ENCODE data around the gene TIRAP.
A peak's percentile ranks its signal among the peaks of the same experiment; 100 is the strongest.

The TIRAP gene

GRCh38 chr11:126328001-126328390 is 45.1 kb downstream of the TIRAP start:
- no peak for DNase-seq

DNA sequence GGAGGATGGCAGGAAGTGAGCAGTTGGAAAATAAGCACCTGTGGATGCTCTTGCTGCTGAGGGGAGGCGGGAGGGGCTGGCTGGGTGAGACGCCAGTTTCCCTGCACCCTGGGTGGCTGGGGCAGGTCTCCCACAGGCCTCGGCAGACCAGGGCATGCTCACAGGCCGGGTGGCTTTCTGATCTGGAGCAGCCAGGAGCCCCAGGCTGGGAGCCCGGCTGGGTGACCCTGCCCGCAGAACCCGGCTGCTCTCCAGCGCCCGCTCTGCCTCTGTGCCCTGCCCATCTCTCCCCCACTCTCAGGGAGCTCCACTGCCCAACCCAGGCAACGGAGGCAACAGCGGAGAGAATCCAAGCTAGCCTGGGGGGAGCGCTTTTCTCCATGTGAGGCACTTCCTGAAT is 45.6 kb downstream of the TIRAP start:
- no peak for DNase-seq

GRCh38 chr11:126328938-126329643 is 46.2 kb downstream of the TIRAP start:
- no peak for DNase-seq

GRCh38 chr11:126329644-126330211 is 46.8 kb downstream of the TIRAP start:
- no peak for DNase-seq

GRCh38 chr11:126331286-126331685 is 48.4 kb downstream of the TIRAP start:
- no peak for DNase-seq

DNA sequence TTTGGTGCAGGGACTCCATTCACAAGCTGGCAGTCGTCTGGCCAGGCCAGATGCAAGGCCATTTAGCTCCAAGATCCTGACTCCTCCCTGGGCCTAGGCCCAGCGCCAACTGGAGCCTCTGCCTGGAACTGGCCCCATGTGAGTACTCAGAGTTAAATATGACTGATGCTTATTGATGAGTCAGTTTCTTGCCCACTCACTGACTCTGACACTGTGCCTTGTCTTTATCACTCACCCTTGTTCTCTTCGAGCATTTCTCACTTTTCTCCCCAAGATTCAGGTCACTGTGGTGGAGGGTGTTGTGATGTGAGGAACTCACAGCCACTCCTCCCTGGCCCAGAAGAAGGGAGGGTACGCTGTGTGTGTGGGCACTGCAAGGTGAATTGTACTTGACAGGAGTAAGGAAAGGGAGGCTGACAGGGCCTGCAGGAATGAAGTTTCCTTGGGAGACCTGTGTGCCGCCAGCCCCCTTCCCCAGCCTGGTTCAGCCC is 49.4 kb downstream of the TIRAP start:
- peak; percentile 93 for DNase-seq

DNA sequence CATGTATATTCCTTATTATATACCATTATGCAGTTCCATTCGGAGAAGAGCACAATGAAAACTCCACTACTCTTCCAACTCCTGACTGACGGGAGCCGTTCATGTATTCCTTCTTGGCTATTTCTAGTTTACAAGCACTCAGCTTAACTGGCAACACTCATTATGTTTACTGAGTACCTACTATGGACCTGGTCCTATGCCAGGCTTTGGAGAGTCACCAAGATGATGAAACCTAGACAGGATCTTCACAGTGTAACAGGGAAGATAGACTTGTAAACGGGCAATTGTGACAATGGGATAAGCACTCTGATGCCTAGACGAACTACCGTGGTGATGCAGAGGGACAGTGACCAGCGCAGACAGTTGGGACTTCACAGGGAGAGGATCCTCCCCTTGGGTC is 50.2 kb downstream of the TIRAP start:
- no peak for DNase-seq

- no peak for DNase-seq
Observed at GRCh38 chr11:126334659-126335462, 52.0 kb downstream of the TIRAP start.

GRCh38 chr11:126335463-126335760 is 52.5 kb downstream of the TIRAP start:
- DNase-seq: no peak

DNA sequence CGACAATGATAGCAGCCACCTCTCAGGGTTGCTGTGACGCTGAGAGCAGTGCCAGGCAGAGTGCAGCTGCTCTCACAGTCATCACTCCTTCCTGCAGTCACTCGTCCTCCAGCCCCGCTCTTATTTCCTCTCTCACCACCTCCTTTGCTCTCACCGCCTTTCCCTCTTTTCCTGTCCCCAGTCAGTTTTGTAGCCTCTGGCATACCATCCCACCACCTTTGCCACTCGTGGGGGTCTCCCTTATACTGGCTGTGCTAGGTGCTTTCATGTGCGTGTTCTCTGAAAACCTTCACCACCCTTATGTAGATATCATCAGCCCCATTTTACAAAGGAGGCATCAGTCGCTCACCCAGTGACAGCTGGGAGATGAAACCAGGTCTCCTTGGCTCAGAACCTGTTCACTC is 53.2 kb downstream of the TIRAP start:
- DNase-seq: no peak

- no peak for DNase-seq
Observed at GRCh38 chr11:126336671-126337101, 53.8 kb downstream of the TIRAP start.

- no peak for DNase-seq
Observed at GRCh38 chr11:126337126-126337473, 54.2 kb downstream of the TIRAP start.

DNA sequence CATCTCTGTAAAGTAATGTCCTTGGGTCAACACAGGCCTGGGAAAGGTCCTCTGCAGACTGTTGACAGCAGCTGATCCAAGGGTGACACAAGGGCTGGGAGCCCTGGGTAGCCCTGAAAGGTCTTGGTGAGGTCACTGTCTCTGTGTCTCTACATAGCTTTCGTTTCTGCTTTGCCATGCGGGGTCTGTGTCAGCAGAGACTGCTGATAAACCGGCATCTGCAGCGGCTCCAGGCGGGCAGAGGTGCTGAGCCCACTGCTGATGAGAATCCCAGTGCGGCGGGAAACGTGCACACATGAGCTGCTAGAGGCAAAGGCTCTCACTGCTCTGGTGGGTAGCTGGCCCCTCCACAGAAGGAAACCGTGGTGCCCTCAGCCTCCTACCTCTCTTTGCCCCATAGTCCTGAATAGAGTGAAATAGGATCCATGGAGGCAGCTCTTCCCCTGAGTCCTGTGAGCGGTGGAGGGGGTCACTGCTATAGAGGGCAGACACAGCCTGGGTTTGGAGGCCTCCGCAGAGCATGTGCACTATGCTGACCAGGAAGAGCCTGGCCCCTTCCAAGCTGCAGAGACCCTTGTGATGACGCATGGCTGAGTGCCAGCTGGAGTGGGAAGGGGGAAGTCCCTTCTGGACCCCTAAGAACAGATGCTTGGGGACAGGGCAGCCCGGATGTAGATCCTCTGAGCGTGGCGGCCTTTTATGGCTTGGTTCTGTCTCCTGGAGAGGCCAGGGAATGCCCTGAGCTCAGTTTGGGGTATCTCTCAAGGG is 54.8 kb downstream of the TIRAP start:
- no peak for DNase-seq

- no peak for DNase-seq
Observed at GRCh38 chr11:126338346-126339055, 55.6 kb downstream of the TIRAP start.

- no peak for DNase-seq
Observed at GRCh38 chr11:126339073-126339862, 56.4 kb downstream of the TIRAP start.

- DNase-seq: no peak
Observed at GRCh38 chr11:126339863-126340434, 57.1 kb downstream of the TIRAP start.

GRCh38 chr11:126340960-126341606 is 58.2 kb downstream of the TIRAP start:
- no peak for DNase-seq

DNA sequence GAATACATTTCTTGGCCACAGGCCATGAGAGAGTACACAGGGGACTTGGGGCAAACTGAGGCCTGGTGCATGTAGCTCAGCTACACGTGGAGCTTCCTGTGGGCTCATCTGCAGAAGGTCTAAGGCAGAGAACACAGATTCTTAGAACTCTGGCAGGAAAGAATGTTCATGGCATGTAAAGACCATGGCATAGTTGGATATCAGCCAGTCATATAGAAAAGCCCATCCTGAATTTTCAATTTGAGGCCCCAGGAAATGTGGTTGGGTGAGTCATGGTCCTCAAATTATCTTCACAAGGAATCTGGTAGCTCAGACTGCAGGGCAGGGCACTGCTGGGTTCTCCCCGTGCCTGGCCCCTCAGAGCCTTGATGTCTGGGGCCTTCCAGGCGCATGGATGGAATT is 58.9 kb downstream of the TIRAP start:
- peak; percentile 83 for DNase-seq

GRCh38 chr11:126343051-126343450 is 60.2 kb downstream of the TIRAP start:
- no peak for DNase-seq

All from HCEC 1CT (cell line).